ENCODE results near the gene CDK2AP2.

The CDK2AP2 gene

GRCh38 chr11:67508486-67509121, 642 bp upstream of the CDK2AP2 start:
- Histone ChIP-seq H3K79me2 (ENCODE audit: insufficient read depth, low read length) (no peaks in the 10 kb centered on the region), H3K4me2 (ENCODE audit: low read length) (peak overlapping the region; percentile 87), H3K4me3 (ENCODE audit: low read depth, low read length, poor library complexity, severe bottlenecking) (peak overlapping the region; percentile 81), H3K9me2 (ENCODE audit: low read depth, low read length) (no peaks in the 10 kb centered on the region), H3K9me3 (ENCODE audit: low read length) (no peaks in the 10 kb centered on the region), H3K27me3 (ENCODE audit: insufficient read depth, low read length) (no peaks in the 10 kb centered on the region), H3K27ac (ENCODE audit: low read depth, low read length, poor library complexity, severe bottlenecking) (peak overlapping the region; percentile 60), H4K20me1 (ENCODE audit: insufficient read depth, low read length) (no peaks in the 10 kb centered on the region), H3F3A (ENCODE audit: insufficient read depth, low read length) (0 out of 2 replicates have a peak, but pooled peaks cover 3% of the 10 kb centered on the region), H3K36me3 (ENCODE audit: insufficient read depth, low read length) (no peaks in the 10 kb centered on the region; the same call in 1 of the 2 replicates), H3K9ac (ENCODE audit: low read length) (peak overlapping the region; percentile 66), H3K4me1 (ENCODE audit: insufficient read depth, low read length, severe bottlenecking) (peaks cover 34% of the 10 kb centered on the region), H2AFZ (ENCODE audit: low read length) (no peak overlapping the region)
- TF ChIP-seq EZH2 (IDR thresholded peaks at IDR 0.05; ENCODE audit: borderline replicate concordance, low read length) (no peak), CTCF (IDR thresholded peaks at IDR 0.05; ENCODE audit: low read length) (no peak)

GRCh38 chr11:67507242-67507863, 609 bp downstream of the CDK2AP2 start:
- no peak for TF ChIP-seq EZH2 (IDR thresholded peaks at IDR 0.05; ENCODE audit: borderline replicate concordance, low read length)
- no peak for TF ChIP-seq CTCF (IDR thresholded peaks at IDR 0.05; ENCODE audit: low read length)
- Histone ChIP-seq H3K36me3 (ENCODE audit: insufficient read depth, low read length) (peaks cover 3% of the 10 kb centered on the region; the same call in 1 of the 2 replicates), H3K4me2 (ENCODE audit: low read length) (peak overlapping the region; percentile 99)

GRCh38 chr11:67506426-67507051, 1.4 kb downstream of the CDK2AP2 start:
- no peaks in the 10 kb centered on the region for H3K9me3 ChIP-seq (ENCODE audit: low read length)
- H3F3A ChIP-seq (ENCODE audit: insufficient read depth, low read length): 0 out of 2 replicates have a peak, but pooled peaks cover 3% of the 10 kb centered on the region
- no peaks in the 10 kb centered on the region for H3K79me2 ChIP-seq (ENCODE audit: insufficient read depth, low read length)
- H3K9me2 ChIP-seq (ENCODE audit: low read depth, low read length): no peaks in the 10 kb centered on the region
- H3K36me3 ChIP-seq (ENCODE audit: insufficient read depth, low read length): peaks cover 11% of the 10 kb centered on the region; the same call in 1 of the 2 replicates
- peak overlapping the region; percentile 99 for H3K4me2 ChIP-seq (ENCODE audit: low read length)
- peaks cover 35% of the 10 kb centered on the region for H3K4me1 ChIP-seq (ENCODE audit: insufficient read depth, low read length, severe bottlenecking)
- peak overlapping the region; percentile 67 for H3K9ac ChIP-seq (ENCODE audit: low read length)
- no peak for TF ChIP-seq EZH2 (IDR thresholded peaks at IDR 0.05; ENCODE audit: borderline replicate concordance, low read length)
- no peak for TF ChIP-seq CTCF (IDR thresholded peaks at IDR 0.05; ENCODE audit: low read length)
- peak overlapping the region; percentile 81 for H3K4me3 ChIP-seq (ENCODE audit: low read depth, low read length, poor library complexity, severe bottlenecking)
- H3K27me3 ChIP-seq (ENCODE audit: insufficient read depth, low read length): no peaks in the 10 kb centered on the region
- H3K27ac ChIP-seq (ENCODE audit: low read depth, low read length, poor library complexity, severe bottlenecking): peak overlapping the region; percentile 89
- no peak overlapping the region for H2AFZ ChIP-seq (ENCODE audit: low read length)
- H4K20me1 ChIP-seq (ENCODE audit: insufficient read depth, low read length): no peaks in the 10 kb centered on the region

More at GRCh38 chr11:67507242-67507863, 609 bp downstream of the CDK2AP2 start:
- peak overlapping the region; percentile 81 for H3K4me3 ChIP-seq (ENCODE audit: low read depth, low read length, poor library complexity, severe bottlenecking)
- no peaks in the 10 kb centered on the region for H3K9me3 ChIP-seq (ENCODE audit: low read length)
- no peaks in the 10 kb centered on the region for H4K20me1 ChIP-seq (ENCODE audit: insufficient read depth, low read length)
- H3K9ac ChIP-seq (ENCODE audit: low read length): peak overlapping the region; percentile 67
- no peaks in the 10 kb centered on the region for H3K9me2 ChIP-seq (ENCODE audit: low read depth, low read length)
- H3K4me1 ChIP-seq (ENCODE audit: insufficient read depth, low read length, severe bottlenecking): peaks cover 35% of the 10 kb centered on the region
- H3K79me2 ChIP-seq (ENCODE audit: insufficient read depth, low read length): no peaks in the 10 kb centered on the region
- H3K27me3 ChIP-seq (ENCODE audit: insufficient read depth, low read length): no peaks in the 10 kb centered on the region
- H3F3A ChIP-seq (ENCODE audit: insufficient read depth, low read length): 0 out of 2 replicates have a peak, but pooled peaks cover 3% of the 10 kb centered on the region
- peak overlapping the region; percentile 89 for H3K27ac ChIP-seq (ENCODE audit: low read depth, low read length, poor library complexity, severe bottlenecking)
- no peak overlapping the region for H2AFZ ChIP-seq (ENCODE audit: low read length)
